ENCODE results near the gene KASH5.
"Not testable (repeated sequence)": the region's sequence is repeated elsewhere in the genome, so short reads cannot be mapped to it uniquely, and the experiment has no call there.

The KASH5 gene

DNA sequence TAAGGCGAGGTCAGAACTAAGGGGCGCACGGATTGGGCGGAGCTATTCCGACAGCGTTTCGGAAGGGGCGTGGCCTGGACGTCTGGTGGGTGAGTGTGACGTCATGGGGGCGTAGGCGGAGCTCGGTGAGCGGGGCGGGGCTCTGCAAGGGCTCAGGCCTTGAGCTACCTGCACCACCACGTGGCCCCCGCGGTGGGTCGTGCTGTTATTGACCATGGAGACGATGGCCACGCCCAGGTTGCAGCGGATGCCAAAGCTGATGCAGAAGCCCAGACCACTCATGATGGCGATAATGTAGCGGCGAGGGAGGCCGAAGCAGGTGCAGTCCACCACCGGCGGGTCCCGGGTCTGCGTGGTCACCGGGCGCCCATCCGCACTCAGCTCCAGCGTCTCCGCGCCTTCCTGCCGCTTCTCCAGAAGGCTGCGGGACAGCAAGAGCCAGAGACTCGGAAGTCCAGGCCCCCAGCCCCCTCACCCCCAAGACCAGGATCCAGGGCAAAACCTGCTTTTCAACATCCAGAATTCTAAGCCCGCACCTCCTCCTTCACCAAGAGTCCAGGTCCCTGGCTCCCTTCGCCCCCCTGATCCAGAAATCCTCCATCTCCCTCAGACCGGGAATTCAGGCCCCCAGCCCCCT lies 48.5 kb downstream of the KASH5 start:
- peak; percentile 62 for DNase-seq (ENCODE audit: low spot score)

DNA sequence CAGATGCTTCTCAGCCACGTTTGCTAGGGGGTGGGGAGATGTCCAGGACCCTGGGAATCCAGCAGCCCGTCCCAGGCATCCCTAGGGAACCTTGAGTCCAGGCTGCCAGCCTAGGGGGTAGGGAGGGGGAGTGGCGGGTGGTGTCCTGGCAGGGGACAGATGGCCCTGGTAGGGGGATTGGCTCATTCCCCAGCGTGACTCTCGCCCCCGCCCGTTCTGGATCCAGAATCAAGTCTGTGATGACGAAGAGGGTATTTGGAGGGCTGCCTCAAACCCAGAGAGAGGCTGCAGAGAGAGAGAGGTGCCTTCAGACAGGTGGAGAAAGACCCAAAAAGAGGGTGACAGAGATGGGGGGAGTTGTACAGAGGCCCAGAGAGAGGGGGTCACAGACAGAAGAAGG lies 49.2 kb downstream of the KASH5 start:
- peak; percentile 92 for DNase-seq (ENCODE audit: low spot score)

DNA sequence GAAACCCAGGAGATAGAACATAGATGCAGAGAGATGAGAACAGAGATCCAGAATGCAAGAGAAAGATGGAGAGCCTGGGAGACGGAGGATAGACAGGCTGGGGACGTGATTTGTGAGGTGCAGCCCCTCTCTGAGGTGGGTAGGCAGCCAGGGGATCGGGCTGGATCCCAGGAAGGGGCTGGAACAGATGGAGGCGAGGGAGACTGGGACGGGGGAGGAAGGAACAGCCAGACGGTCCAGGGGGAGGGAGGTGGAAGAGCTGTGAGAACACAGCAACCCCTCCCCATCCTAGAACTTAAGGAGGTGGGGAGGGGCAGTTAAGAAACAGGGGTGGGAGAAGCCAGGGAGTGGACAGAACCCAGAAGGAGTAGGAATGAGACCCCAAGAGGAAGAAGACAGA lies 50.2 kb downstream of the KASH5 start:
- peak; percentile 68 for DNase-seq (ENCODE audit: low spot score)

DNA sequence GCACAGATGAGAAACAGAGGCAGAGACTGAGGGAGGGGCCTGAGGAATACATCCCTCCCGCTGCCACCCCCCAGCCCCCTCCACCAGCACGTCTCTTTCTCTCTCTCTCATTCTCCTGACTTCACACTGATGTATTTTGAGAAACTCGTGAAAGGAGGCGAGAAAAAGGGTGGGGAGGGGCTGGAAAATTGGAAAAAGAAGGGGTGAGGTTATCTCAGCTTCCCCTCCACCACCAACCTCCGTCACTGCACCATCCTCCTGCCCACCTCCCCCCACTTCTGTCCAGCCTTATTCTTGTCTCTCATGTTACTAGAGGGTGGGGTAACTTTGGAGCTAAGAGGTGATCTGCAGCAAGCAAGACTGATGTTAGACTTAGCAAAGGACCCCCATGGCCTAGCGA lies 51.8 kb downstream of the KASH5 start:
- DNase-seq (ENCODE audit: low spot score): no peak

DNA sequence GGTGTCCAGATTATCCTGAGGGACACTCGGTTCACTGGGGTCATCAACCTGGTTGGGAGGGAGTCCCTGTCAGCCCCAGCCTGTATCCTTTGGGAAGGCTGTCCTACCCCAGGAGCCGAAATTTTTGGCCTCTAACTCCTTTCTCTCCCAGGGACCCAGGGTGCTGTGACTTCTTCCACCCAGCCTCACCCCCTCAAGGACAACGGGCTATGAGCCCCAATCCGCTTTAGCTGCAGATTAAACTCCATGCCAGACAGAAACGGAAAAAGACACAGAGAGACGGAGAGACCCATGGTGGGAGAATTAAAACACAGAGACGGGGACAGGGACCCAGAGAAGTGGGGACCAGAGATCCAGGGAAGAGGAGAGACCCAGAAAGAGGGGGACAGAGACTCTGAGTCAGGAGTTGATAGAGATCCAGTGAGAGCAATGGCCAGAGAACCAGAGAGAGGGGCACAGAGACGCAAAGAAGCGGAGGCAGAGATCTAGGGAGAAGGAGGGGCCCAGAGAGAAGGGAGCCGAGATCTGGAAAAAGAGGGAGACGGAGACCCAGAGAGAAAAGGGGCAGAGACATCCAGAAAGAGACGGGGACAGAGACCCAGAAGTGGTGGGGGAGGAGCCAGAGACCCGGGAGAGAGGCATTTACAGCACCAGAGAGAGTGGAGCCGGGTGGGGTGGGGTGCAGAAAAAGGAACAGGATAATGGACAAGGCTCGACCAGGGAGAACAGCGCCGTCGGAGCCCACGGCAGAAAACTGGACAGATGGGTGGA lies 52.6 kb downstream of the KASH5 start:
- peak; percentile 58 for DNase-seq (ENCODE audit: low spot score)

DNA sequence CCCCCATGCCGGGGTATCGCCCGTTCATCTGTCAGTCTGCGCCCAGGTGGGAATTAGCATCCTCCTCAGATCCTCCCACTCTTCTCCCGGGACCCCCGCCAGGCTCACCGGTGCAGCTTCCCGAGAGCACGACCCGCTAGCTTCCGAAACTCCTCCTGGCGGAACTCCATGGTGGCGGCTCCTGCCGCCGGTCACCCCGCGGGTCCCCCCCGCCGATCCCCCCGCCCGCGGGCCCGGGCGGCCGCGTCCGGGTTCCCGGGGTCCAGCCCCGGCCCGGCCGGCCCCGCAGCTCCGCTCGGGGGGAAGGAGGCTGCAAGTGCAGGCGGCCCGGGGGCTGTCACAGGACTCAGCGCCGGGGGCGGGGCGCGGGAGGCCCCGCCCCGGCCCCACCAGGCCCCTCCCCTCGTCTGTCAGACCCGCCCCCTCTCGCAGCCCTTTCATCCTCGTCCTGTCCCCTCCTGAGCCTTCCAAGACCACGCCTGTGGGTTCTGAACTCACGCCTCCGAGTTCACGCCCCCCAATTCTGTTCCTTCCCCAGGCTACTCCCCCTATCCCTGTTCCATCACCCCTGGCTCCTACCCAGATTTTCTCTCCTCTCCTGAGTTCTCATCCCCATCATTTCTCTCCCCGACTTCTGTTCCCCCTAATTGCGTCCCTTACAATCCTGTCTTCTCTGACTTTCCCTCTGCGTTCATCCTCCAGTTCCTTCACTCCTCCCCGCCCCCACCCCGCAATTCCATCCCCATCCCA lies 53.3 kb downstream of the KASH5 start, which contains the start of gene SLC17A7:
Gene SLC17A7, minus strand, starts transcription at position 318 of the 750 bp plus-strand sequence. Its CDS starts 148 bp downstream, at position 170.
- DNase-seq (ENCODE audit: low spot score): peak; percentile 88

DNA sequence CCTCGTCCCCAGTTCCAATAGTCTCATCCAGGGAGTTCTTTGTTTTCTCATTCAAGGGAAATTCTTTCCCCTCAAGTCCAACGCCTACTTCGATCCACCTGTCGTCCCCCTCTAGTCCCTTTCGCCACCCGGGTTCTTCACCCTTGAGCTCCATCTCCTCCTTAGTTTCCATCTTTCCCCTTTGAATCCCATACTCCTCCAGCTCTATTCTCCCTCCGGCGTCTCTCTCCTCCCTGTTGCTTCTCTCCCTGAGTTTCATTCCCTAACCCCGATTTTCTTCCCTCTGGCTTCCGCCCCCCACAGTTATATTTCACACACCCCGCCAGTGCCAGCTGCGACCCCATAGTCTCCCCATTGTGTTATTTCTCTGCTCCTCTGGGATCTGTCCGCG lies 53.9 kb downstream of the KASH5 start:
- DNase-seq (ENCODE audit: low spot score): peak; percentile 49

DNA sequence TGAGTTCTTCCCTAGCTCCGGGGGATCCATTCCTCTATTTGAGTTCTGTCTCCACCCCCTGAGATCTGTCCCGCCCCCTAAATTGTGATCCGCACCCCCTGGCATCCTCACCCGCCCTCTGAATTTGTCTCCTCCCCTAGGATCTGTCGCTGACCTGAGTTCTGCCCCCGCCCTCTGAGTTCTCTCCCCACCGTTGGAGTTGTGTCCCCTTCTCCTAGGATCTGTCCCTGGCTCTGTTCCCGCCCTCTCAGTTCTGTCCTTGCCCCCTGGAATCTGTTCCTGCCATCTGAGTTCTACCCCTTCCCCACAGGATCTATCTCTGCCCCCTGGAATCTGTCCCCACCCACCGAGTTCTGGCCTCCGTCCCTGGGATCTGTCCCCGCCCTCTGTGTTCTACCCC lies 54.3 kb downstream of the KASH5 start:
- peak; percentile 84 for DNase-seq (ENCODE audit: low spot score)

DNA sequence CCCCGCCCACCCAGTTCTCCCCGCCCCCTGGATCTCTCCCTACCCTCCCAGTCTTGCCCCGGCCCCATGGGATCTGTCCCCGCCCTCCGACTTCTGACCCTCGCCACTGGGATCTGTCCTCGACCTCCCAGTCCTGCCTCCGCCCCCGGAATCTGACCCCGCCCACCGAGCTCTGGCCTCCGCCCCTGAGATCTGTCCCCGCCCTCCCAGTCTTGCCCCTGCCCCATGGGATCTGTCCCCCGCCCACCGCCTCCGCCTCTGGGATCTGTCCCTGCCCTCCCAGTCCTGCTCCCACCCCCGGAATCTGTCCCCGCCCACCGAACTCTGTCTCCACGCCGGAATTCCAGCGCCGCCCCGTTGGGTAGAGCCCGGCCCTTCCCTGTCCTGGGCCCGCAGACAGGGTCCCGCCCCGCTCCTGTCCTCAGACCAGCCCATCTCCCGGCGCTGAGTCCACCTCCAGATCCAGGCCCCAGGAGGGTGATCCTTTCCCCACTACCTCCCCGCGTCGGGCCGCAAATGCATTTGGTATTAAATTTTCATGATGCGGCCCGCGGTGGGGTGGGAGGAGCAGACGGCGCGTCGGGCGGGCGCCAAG lies 54.8 kb downstream of the KASH5 start:
- peak; percentile 88 for DNase-seq (ENCODE audit: low spot score)

DNA sequence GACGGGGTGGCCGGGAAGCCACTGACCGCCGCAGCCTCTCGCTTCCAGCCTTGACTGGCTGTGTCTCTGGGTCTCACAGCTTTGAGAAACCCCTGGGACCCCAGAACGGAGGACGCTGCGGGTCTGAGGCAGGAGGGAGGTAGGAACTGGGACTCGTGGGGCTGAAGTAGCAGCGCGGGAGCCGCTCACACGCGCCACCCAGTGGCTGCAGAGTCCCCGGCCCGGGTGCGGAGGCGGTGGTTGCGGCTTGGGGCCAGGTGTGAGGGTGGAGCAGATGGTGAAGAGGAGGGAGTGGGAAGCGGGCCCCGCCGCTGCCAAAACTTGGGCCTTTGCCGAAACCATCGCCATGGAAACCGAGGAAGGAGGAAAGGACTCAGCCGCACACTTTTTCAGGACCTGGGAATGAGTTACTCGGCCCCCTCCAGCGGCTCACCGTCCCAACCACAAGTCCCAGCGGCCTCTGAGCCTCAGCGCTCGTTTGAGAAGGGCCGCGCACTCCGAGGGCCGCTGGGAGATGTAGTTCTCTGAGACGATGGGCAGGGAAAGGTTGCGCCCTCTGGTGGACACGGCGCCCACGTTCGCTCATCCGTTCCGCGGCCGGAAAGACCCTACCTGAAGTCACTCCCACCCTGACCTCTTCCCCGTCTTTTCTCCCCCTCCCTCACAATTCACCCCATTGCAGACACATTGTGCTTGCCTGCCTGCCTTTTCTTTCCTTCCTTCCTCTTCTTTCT lies 55.5 kb downstream of the KASH5 start:
- peak; percentile 99 for DNase-seq (ENCODE audit: low spot score)

DNA sequence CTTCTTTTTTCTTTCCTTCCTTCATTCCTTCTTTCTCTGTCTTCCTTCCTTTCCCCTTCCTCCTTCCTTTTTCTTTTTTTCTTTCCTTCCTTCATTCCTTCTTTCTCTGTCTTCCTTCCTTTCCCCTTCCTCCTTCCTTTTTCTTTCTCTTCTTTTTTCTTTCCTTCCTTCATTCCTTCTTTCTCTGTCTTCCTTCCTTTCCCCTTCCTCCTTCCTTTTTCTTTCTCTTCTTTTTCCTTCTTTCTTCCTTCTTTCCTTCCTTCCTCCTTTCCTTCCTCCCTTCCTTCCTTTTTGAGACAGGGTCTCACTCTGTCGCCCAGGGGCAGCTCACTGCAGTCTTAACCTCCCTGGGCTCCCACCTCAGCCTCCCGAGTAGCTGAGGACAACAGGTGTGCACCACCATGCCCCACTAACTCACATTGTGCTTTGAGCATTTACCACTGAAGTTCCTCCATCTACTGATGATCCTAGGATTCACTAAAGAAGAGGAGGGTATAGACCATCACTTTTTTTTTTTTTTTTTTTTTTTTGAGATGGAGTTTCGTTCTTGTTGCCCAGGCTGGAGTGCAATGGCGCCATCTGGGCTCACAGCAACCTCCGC lies 56.2 kb downstream of the KASH5 start:
- DNase-seq (ENCODE audit: low spot score): not testable (repeated sequence)

DNA sequence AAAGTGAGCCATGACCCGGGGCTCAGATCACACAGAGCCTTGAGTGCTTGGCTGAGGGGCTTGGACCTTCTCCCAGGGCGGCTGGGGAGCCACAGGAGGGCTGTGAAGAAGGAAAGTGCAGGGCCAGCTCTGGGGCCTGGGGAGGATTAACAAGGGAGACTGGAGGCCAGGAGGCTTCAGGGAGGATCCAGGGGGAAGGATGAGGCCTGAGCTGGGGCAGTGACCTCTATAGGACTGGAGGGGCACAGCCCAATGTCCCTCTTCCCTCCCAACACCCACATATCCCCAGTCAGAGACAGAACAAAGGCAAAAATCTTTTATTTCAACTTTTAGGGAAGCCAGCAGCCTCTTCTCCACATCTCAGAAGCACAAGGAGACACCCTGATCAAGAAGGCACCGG lies 57.9 kb downstream of the KASH5 start:
- DNase-seq (ENCODE audit: low spot score): no peak

DNA sequence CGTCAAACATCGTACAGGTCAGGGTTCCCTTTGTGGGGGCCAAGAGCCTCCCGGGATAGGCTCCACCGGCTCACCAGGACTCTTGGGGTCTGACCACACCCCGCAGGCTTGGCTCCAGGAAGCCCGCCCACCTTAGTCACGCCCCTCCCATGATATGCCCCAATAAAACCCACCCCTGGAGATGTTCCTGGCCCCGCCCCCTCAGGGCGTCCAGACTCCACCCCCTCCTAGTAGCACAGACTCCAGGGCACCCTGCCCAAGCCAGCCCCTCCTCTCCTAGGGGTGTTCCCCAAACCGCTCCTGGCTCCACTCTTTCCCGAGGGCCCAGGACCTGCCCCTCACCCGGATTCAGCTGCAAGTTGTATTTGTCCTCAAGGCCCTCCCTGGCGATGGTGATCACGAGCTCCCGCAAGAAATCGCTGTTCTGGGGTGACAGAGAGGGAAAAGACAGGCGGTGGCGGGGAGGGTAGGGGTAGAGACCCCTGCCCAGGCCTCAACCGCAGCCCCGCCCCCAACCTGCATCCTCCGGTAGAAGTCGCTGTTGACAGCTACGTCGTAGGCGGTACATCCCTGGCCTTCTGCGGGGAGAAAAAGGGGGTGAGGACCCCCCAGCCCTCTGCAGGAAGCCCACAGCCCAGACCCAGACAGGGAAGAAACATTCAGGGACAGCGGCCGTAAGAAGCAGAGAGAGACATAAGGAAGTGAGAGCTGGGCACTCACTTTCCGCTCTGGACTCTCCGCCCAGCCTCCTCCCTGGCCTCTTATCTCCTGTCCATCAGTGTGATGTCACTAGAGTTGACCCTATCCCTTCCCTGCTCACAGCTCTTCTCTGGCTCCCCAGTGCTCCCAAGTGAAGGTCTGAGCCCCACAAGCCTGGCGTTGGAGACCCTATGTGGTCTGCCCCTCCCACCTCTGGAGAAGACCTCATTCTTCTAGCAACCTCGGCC lies 59.7 kb downstream of the KASH5 start:
- no peak for DNase-seq (ENCODE audit: low spot score)

DNA sequence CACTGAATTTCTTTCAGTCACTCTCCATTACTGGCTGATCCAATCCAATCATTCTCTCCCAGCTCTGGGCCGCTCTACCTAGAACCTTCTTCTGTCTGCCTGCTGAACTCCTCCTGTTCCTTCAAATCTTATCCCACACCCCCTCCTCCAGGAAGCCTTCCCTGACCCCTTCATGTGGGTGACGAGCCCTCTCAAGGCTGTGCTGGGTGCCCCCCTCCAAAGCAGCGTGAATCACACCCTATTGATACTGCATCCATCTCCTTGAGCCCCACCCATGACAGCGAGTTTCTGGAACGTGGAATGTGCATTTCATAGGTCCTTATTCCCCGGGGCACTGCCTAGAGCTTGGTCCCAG lies 60.4 kb downstream of the KASH5 start:
- no peak for DNase-seq (ENCODE audit: low spot score)

DNA sequence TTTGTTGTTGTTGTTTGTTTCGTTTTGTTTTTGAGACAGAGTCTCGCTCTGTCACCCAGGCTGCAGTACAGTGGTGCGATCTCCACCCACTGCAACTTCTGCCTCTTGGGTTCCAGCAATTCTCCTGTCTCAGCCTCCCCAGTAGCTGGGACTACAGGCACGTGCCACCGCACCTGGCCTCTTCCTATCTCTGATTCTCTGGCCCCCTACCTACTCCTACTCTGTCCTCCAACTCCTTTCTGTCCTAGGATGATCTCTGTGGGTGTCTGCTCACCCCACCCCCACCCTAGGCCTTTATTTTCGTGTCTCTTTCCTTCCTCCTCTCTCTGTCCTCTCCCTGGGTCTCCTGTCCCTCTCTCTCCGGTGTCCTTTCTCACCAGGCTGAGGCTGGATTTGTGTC lies 62.4 kb downstream of the KASH5 start:
- DNase-seq (ENCODE audit: low spot score): no peak

DNA sequence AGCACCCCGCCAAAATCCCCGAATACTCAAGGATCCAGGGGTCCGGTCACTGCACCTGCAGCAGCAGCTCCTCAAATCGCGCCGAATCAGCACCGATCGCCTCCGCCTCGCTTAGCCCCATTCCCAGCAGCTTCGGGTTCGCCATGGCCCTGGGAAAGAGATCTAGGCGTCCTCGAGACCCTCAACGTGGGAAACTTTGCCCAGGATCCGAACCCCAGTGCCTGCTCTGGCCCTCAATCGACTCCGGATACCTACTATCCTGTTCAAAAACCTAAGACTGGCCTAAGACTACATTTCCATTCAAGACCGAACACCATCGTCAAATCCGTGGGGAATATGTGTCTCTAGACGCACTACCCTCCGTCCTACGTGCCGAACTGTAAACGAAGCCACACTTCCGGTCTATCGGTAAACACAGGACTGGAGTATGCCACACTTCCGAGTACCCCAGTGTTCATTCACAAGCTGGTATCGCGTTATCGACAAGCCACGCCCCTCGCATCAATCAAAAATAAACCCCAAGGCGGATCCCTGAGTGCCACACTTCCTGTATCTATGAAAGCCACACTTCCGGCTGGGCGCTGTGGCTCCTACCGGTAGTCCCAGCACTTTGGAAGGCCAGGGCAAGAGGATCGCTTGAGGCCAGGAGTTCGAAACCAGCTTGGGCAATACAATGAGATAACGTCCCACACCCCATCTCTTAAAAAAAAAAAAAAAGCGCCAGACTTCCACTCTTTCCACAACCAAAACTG lies 63.6 kb downstream of the KASH5 start, which contains the start of gene PIH1D1:
Gene PIH1D1, minus strand, starts transcription at position 385 of the 752 bp plus-strand sequence. Its CDS starts 240 bp downstream, at position 145.
- DNase-seq (ENCODE audit: low spot score): peak; percentile 100

DNA sequence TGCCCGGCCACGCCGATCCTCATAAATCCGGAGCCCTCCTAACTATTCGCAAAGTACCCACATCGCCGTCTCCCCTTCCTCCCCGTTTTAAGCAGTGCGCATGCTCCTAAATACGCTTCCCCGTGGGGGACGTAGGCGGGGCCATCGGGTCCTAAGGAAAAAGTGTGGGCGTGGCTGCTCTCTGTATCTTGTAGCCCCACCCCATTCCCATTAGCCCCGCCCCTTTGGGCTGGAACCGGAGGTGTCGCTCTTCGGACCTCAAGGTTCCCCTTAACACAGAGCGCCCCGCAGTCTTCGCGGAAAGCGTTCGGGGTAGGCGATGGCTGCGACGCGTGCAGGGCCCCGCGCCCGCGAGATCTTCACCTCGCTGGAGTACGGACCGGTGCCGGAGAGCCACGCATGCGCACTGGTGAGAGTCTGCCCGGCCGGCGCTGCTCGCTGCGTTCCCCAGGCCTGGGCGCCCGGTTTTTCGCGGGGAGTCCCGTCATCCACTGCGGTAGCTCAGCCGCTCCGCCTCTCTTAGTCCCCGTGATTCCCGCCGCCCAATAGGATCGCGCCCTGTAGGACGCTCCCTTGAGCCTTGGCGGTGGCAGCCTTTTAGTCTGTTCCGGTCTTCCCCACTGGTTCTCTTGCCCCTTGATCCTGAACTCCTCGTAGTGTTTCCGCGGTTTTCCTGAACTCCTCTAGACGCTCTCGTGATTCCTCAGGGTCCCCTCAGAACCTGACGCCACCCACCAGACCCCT lies 65.1 kb downstream of the KASH5 start, which contains the start of gene ALDH16A1:
Gene ALDH16A1, plus strand, starts transcription at position 213 of the 744 bp plus-strand sequence. Its CDS starts 107 bp downstream, at position 320.
- DNase-seq (ENCODE audit: low spot score): peak; percentile 99

DNA sequence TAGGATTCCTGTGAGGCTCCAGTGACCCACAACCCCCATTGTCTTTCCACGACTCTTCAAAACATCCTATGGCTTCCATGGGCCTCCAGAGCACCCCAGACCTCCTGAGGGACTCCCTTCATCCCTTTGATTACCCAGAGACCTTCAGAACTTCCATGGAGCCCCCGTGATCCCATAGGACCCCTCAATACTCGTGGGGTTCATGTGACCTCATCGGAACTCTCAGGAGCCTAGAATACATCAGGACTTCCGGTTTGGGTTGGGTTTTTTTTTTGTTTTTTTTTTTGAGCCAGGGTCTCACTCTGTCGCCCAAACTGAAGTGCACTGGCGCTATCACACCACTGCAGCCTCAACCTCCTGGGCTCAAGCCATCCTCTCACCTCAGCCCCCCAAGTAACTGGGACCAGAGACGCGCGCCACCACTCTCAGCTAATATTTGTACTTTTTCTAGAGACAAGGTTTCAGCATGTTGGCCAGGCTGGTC lies 65.8 kb downstream of the KASH5 start:
- DNase-seq (ENCODE audit: low spot score): no peak

Data from cerebellar cortex (tissue), 1 donor.